T-helper 1 cell treated with Interleukin-12 subunit alpha and Interleukin-12 subunit beta and Interleukin-4 antibody, amounts not matched to agents 30 μg/mL and 1 μg/mL, for 36 hours (primary cell): Measurements from ENCODE around the gene MYO7B.

Source experiments
- H3K27ac Mint-ChIP-seq: one replicate; pipeline ENCODE4 v1.8.0; 2021; ENCODE audit warnings: mild to moderate bottlenecking, mixed read lengths
- H3K27me3 Mint-ChIP-seq: one replicate; pipeline ENCODE4 v1.8.0; 2021; ENCODE audit warnings: low read depth, mixed read lengths
- H3K36me3 Mint-ChIP-seq: one replicate; pipeline ENCODE4 v1.8.0; 2021; ENCODE audit warnings: low read depth, mixed read lengths
- H3K4me1 Mint-ChIP-seq: one replicate; pipeline ENCODE4 v1.8.0; 2021; ENCODE audit warnings: low read depth, mixed read lengths
- H3K4me3 Mint-ChIP-seq: one replicate; pipeline ENCODE4 v1.8.0; 2021; ENCODE audit warnings: mild to moderate bottlenecking, moderate library complexity, mixed read lengths
- H3K9me3 Mint-ChIP-seq: one replicate; pipeline ENCODE4 v1.8.0; 2021; ENCODE audit warnings: mixed read lengths

Gene MYO7B

GRCh38 chr2:127664065-127664894 lies 128.8 kb downstream of the MYO7B start:
- H3K4me1 Mint-ChIP-seq: no peaks in the 10 kb centered on the region

DNA sequence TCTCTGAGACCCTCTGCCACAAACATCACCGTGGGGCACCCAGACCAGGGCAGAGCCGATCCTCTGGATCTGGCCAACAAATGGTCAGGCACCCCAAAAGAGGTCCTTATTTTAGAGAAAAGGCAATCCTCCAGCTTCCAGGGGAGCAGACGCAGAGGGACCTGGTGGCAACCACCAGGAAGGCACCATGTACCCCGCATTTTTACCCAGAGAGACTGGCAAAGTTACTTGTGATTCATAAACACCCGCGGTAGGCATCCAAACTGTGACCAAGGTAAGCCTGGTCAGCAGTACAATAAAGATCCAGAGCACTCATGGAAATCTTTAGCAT lies 129.4 kb downstream of the MYO7B start:
- Mint-ChIP-seq H3K27me3 (peaks cover 63% of the 10 kb centered on the region), H3K27ac (no peak overlapping the region), H3K4me3 (no peak overlapping the region), H3K4me1 (no peaks in the 10 kb centered on the region), H3K36me3 (no peaks in the 10 kb centered on the region), H3K9me3 (no peaks in the 10 kb centered on the region)

More at GRCh38 chr2:127664065-127664894, 128.8 kb downstream of the MYO7B start:
- no peaks in the 10 kb centered on the region for H3K9me3 Mint-ChIP-seq
- no peaks in the 10 kb centered on the region for H3K36me3 Mint-ChIP-seq
- H3K4me3 Mint-ChIP-seq: no peak overlapping the region
- peaks cover 59% of the 10 kb centered on the region for H3K27me3 Mint-ChIP-seq
- no peak overlapping the region for H3K27ac Mint-ChIP-seq

DNA sequence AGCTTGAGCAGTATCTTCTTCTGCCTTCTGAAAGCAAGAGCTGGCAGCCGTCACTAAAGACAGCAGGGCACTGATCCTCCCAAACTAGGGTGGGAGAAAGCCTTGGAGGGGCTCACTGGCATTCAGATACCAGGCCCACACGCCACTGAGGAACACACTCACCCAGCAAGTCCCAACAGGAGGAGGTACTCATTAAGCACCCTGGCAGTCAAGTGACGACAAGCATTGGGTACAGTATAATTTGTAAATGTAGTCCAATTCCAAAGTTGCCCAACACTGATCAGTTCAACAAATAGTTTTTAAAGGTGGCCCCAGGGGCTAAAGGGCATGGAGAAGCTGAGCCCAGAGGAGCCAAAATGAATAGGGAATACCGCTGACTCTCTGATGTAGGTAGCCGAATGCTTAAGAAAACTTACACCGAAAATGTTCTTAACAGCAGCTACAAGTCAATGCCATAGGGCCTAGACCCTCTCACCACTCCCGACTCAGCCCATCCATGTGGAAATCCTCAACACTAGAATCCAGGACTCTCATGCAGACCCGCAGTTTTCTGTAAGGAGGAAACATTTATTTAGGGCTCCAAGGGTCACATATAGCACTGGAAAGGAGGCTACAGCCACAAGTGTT lies 129.9 kb downstream of the MYO7B start:
- Mint-ChIP-seq H3K4me3 (no peak overlapping the region), H3K27me3 (peaks cover 68% of the 10 kb centered on the region), H3K27ac (no peak overlapping the region)

GRCh38 chr2:127669056-127669455 lies 133.6 kb downstream of the MYO7B start:
- peaks cover 72% of the 10 kb centered on the region for H3K27me3 Mint-ChIP-seq
- no peaks in the 10 kb centered on the region for H3K4me1 Mint-ChIP-seq
- no peak overlapping the region for H3K4me3 Mint-ChIP-seq
- H3K27ac Mint-ChIP-seq: no peak overlapping the region
- no peaks in the 10 kb centered on the region for H3K36me3 Mint-ChIP-seq
- H3K9me3 Mint-ChIP-seq: no peaks in the 10 kb centered on the region

More for the DNA sequence above, 129.9 kb downstream of the MYO7B start:
- Mint-ChIP-seq H3K9me3 (no peaks in the 10 kb centered on the region), H3K4me1 (no peaks in the 10 kb centered on the region), H3K36me3 (no peaks in the 10 kb centered on the region)

- Mint-ChIP-seq H3K27ac (no peak overlapping the region), H3K4me1 (peaks cover 5% of the 10 kb centered on the region), H3K27me3 (peaks cover 68% of the 10 kb centered on the region), H3K4me3 (no peak overlapping the region), H3K9me3 (no peaks in the 10 kb centered on the region), H3K36me3 (no peaks in the 10 kb centered on the region)
These were observed 134.8 kb downstream of the MYO7B start for GRCh38 chr2:127670055-127670956.

DNA sequence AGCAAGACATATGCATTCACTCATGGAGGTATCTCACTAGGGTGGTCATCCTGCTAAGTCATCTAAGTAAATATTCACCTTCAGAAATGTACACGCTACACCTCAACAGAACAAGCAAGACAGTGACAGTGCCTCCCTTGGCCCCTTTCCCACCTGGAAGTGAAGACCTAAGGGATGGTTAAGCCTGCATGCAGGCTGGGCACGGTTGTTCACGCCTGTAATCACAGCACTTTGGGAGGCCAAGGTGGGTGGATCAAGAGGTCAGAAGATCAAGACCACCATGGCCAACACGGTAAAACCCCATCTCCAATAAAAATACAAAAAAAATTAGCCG lies 135.4 kb downstream of the MYO7B start:
- Mint-ChIP-seq H3K4me1 (peaks cover 5% of the 10 kb centered on the region), H3K36me3 (no peaks in the 10 kb centered on the region), H3K27ac (no peak overlapping the region), H3K27me3 (peaks cover 66% of the 10 kb centered on the region), H3K9me3 (no peaks in the 10 kb centered on the region), H3K4me3 (no peak overlapping the region)

DNA sequence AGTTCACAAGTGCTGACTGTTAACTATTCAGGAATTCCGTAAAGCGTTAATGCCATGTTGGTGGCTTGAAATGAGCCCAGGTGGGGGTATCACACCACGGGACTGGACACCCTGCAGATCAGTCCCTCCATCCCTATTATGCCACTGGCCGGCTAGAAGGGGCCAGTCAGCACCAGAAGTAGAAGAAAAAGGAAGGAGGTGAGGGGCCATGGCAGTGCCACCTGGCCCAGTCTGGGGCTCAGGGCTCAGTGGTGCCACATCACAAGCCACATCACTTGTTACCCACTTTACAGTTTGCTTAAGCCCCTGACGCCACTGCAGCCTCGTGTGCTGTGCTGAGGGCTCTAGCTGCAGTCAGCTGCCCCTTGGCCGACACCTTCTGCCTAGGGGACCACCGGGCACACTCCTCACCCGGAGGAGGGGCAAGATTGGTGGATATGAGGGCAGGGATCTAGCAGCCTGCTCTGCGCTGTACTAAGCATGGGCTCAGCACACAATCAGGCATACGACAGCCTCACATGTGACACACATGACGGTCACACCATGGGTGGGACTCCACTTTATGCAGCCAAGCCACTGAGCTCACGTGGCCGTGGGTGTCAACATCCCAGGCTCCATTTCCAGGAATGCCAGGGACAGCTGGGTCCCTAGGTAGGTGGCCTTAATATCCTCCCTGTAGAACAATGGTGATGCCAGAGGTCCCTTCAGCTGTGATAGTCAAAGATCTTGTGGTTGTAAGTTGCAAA lies 136.2 kb downstream of the MYO7B start:
- H3K36me3 Mint-ChIP-seq: no peaks in the 10 kb centered on the region
- H3K27ac Mint-ChIP-seq: no peak overlapping the region
- H3K4me3 Mint-ChIP-seq: no peak overlapping the region
- H3K4me1 Mint-ChIP-seq: peaks cover 5% of the 10 kb centered on the region
- H3K27me3 Mint-ChIP-seq: peaks cover 67% of the 10 kb centered on the region
- no peaks in the 10 kb centered on the region for H3K9me3 Mint-ChIP-seq

- Mint-ChIP-seq H3K4me1 (peaks cover 5% of the 10 kb centered on the region), H3K27me3 (peaks cover 67% of the 10 kb centered on the region), H3K4me3 (no peak overlapping the region), H3K36me3 (no peaks in the 10 kb centered on the region), H3K9me3 (no peaks in the 10 kb centered on the region), H3K27ac (no peak overlapping the region)
These were observed 137.1 kb downstream of the MYO7B start for GRCh38 chr2:127672341-127673224.

DNA sequence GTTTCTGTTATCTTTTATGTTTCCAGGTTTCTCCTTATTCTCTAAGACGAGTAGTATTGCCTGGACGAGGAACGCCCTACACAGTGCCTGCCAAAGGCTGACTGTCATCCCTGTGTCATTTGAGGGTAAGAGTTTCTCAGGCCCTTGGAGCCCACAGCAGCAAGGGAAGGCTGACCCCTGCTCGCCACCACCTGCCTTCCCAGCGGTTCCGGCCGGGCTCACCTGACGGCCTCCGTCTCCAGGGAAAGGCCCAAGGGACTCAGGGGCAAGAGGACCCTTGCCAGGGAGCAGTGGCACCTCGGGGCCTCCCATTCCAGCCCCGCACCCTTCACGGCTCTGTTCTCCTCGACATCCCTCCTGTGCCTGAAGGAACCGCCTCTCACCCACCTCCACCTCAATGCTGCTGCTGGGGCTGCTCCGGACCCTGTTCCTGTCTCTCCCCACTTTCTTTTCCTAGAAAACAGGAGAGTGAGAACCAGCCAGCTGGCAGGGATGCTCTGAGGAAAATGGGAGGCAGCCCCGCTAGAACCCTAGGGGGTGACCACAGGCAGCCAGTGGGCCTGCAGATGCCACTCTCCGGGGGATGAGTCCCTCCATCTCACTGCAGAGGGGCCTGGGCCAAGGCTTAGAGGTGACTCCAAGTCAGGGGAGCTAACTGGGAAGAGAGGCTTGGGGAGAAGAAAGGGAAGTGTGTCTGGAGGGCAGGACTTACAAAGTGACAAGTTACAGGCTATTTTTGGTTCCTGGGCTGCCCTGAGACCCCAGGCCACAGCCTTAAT lies 138.0 kb downstream of the MYO7B start:
- Mint-ChIP-seq H3K9me3 (no peaks in the 10 kb centered on the region), H3K4me3 (no peak overlapping the region), H3K27me3 (peaks cover 72% of the 10 kb centered on the region), H3K27ac (no peak overlapping the region), H3K36me3 (no peaks in the 10 kb centered on the region), H3K4me1 (peaks cover 5% of the 10 kb centered on the region)

DNA sequence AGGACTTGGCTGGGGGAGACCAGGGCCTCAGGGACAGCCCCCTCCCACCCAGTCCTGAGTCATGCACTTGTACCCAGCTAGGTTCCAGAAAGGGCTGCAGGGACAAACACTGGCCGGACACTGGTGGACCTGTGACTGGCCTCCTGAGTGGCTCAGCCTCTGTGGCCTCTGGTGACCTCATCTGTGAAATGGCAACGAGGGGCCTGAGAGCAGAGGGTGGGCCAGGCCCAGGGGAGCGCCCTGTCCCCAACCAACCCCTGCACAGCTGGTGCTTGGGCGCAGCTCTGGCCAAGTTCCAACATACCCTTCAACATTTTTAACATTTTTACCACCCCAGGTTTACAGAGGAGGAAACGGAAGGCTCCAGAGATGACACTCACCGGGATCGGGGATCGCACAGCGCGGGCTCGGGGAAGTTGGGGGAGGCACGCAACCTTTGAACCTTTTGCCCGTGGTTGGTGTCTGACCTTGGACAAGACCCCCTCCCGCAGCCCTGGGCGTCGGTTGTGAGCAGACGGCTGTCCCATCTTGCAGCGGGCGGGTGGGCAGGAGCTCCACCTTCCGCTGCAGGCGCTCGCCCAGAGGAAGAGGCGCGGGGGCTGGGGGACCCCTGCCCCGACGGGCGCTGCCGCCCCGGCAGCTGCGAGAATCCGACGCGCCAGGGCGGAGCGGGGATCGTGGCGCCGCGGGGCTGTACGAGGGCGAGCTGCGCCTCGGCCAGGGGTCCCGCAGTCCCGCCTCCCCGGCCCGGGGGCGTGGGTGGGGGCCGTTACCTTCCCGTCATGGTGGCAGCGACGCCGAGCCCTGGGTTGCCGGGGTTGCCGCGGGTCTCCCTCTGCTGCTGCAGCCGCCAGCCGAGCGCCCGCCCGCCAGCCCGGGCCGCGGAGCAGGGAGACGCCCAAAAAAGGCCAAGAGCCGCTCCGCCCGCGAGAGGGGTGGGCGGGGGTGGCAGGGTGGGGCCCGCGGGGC lies 139.0 kb downstream of the MYO7B start:
- Mint-ChIP-seq H3K4me1 (peaks cover 5% of the 10 kb centered on the region), H3K9me3 (no peaks in the 10 kb centered on the region), H3K4me3 (peak overlapping the region; percentile 71), H3K27me3 (peaks cover 72% of the 10 kb centered on the region), H3K27ac (no peak overlapping the region), H3K36me3 (no peaks in the 10 kb centered on the region)

DNA sequence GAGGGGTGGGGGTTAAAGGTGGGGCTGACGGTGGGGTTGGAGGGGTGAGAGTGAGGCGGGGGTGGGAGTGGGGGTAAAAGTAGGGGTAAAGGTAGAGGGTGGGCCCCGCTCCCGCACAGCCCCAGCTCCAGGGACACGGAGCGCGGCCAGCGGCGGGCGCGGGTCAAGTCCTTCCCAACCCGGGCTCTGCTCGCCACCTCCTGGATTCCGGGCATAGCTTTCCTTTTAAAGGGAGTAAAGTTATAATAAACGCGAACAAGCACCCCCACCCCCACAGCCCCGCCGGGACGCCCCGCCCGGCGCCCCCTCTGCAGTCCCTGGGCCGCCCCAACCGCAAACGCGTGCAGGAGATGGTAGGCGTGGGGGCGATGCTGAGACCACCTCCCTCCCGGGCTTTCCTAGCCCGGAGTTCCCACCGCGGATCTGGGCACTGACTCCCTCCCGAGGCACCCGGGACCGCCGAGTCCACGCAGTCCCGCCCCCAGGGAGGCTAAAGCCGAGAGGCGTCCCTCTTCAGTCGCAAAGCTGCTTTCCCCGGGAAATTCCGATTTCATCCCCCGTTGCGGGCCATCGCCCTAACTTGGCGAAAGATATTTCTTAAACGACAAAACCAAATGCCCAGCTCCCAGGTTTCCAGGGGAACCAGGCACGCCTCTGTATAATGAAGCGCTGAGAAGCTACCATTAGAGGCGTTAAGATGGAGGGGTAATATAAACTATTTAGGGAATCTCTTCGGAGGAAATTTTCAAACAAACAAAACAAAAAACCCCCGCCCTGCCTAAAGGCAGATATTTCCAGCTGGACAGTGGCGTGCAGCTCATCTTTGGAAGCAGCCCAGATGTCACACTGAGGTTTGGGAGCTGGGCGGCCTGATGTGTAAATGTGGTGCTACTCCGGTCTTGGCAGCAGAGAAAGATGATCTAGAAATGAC lies 140.1 kb downstream of the MYO7B start, which contains the start of gene LIMS2:
Gene LIMS2 (minus strand): TSS at position 200 of the 931 bp plus-strand sequence. CDS start 506 bp downstream, outside the sequence.
- no peak within 1 kb of the TSS for H3K27ac Mint-ChIP-seq
- peak within 1 kb of the TSS; percentile 71 for H3K4me3 Mint-ChIP-seq
- no peaks in the 10 kb centered on the region for H3K36me3 Mint-ChIP-seq
- no peaks in the 10 kb centered on the region for H3K9me3 Mint-ChIP-seq
- H3K27me3 Mint-ChIP-seq: peaks cover 63% of the 10 kb centered on the region
- peaks cover 5% of the 10 kb centered on the region for H3K4me1 Mint-ChIP-seq
